Upper lobe of left lung (tissue), 4 donors: ENCODE measurements around the gene GABBR2.

Experiments
- EP300 ChIP-seq, 4 donors: sonication (generic); formaldehyde crosslinking; IDR thresholded peaks; one replicate each; pipeline ENCODE4 v1.5.1; 2017; ENCODE audit warnings: antibody characterized with exemption in 4 of 4, control low read depth in 2 of 4
- POLR2A ChIP-seq, 4 donors: fragments of 450-650 bp; IDR thresholded peaks; one replicate each; pipeline ENCODE4 v1.5.1; 2016 to 2017; ENCODE audit warnings: antibody characterized with exemption in 4 of 4, mild to moderate bottlenecking in 2 of 4
- TF ChIP-seq, protein P1 (sequence below), 6 experiments: fragments of 450-650 bp in 4 of 6; fragments of 200-600 bp in 2 of 6; sonication (generic) in 2 of 6; IDR thresholded peaks; one replicate each; pipeline ENCODE4 v1.5.1; 2016 to 2019; ENCODE audit warnings: antibody characterized with exemption in 6 of 6

DNA sequence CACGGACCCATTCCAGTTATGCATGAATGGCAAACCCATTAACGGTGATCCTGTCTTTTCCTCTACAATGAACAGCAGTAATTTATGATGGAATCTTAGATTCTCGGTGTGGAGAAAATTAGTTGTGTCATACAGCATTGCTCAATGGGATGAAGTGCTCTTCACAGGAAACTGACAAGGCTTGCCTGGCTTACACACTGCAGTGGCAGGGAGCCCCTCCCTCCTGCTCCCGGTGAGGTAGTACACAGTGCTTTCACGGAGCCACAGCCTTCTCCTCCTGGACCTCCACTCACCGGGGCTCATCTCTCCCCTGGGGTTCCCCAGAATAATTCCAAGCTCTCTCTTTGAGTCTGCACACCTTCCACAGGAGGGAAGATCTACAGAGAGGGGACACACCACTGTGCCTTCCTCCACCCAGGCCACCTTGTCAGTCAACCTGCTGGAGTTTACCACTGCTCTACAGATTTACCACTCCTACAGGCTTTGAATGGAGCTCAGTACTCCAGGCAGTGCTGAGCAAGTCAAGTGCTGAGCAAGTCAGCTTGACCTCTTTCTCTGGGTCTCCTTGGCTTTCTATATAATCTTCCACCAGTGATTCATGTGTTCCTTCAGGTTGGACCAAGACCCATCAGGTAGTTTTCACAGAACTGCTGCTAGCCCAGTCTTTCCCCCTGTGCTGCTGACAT lies 394.2 kb downstream of the GABBR2 start:
- TF ChIP-seq, protein P1, sequence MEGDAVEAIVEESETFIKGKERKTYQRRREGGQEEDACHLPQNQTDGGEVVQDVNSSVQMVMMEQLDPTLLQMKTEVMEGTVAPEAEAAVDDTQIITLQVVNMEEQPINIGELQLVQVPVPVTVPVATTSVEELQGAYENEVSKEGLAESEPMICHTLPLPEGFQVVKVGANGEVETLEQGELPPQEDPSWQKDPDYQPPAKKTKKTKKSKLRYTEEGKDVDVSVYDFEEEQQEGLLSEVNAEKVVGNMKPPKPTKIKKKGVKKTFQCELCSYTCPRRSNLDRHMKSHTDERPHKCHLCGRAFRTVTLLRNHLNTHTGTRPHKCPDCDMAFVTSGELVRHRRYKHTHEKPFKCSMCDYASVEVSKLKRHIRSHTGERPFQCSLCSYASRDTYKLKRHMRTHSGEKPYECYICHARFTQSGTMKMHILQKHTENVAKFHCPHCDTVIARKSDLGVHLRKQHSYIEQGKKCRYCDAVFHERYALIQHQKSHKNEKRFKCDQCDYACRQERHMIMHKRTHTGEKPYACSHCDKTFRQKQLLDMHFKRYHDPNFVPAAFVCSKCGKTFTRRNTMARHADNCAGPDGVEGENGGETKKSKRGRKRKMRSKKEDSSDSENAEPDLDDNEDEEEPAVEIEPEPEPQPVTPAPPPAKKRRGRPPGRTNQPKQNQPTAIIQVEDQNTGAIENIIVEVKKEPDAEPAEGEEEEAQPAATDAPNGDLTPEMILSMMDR (IDR thresholded peaks at IDR 0.05), result no peak
- TF ChIP-seq EP300 (IDR thresholded peaks at IDR 0.05) (peak in 1 of 4 donors; percentile 2), POLR2A (IDR thresholded peaks at IDR 0.05) (no peak)
